K562 (cell line): ENCODE data around the gene INCENP. TPM values are rescaled to one million over a fixed set of nuclear protein-coding genes. Genes with fewer than 3 reads are reported as not detected.
A peak's percentile ranks its signal among the peaks of the same experiment; 100 is the strongest.

ENCODE experiments used
- ATAC-seq: fragments of 200-7000 bp; cut with Tn5 transposase; 3 replicates; pipeline ENCODE4 v1.9.1; 2020; ENCODE audit warnings: moderate library complexity
- BruUV-seq: library from RNA; stranded (reverse); fragments of 400-500 nt; replicated peaks from 2 replicates; lab custom pipeline; 2021; lab: Mats Ljungman, UMichigan
- CTCF ChIA-PET: fragments of 300-600 bp; formaldehyde crosslinking; extraction: SDS; loops from one replicate; lab custom pipeline; 2021; ENCODE audit warnings: low intra/inter-chr PET ratio; lab: Yijun Ruan, JAX
- POLR2A ChIA-PET: fragments of 300-600, 350-650 bp; sonication (Branson Sonifier 250); formaldehyde crosslinking; extraction: SDS; loops from one replicate; lab custom pipeline; 2021; ENCODE audit warnings: antibody characterized with exemption, inconsistent platforms; lab: Yijun Ruan, JAX
- DNase-seq, 4 experiments: peaks; one replicate each; pipeline versions ENCODE4 v3.0.0 to v3.0.0-alpha.2; 2011 to 2018; ENCODE audit warnings: low spot score in 3 of 4, mixed read lengths in 3 of 4; ENCODE audit errors: extremely low read depth in 1 of 4
- FAIRE-seq: peaks from 2 replicates; lab custom pipeline; 2011; peaks lifted over from hg19 to GRCh38; lab: Jason Lieb, UNC
- H2AFZ ChIP-seq: 2 replicates; pipeline ENCODE4 v1.6.0; 2011; ENCODE audit warnings: low read depth, low read length, control low read depth, inconsistent platforms
- H3K27ac ChIP-seq: fragments of 200-600 bp; 3 replicates; pipeline ENCODE4 v1.8.0; 2011; ENCODE audit warnings: low read depth, mild to moderate bottlenecking, control low read depth, inconsistent platforms, low read length, moderate library complexity, mixed read lengths; ENCODE audit errors: extremely low read depth
- H3K27me3 ChIP-seq, 2 experiments: fragments of 300-600 bp in 1 of 2; 2 replicates in 1 of 2; 3 replicates in 1 of 2; pipeline versions ENCODE4 v1.6.0 to v1.8.0; 2011; ENCODE audit warnings: inconsistent platforms in 2 of 2, low read length in 2 of 2, mild to moderate bottlenecking in 1 of 2, mixed read lengths in 1 of 2, moderate library complexity in 1 of 2; ENCODE audit not compliant: control insufficient read depth in 2 of 2, insufficient read depth in 2 of 2
- H3K36me3 ChIP-seq: fragments of 300-600 bp; 3 replicates; pipeline ENCODE4 v1.8.0; 2011; ENCODE audit warnings: mild to moderate bottlenecking, low read length, inconsistent platforms; ENCODE audit not compliant: control insufficient read depth, insufficient read depth
- H3K4me1 ChIP-seq, 2 experiments: fragments of 200-600 bp in 1 of 2; replicated peaks in 1 of 2; 2 replicates in 1 of 2; 3 replicates in 1 of 2; pipeline versions ENCODE4 v1.5.1 to v1.8.0; 2011; ENCODE audit warnings: inconsistent platforms in 2 of 2, low read length in 2 of 2, mild to moderate bottlenecking in 1 of 2, mixed read lengths in 1 of 2, moderate library complexity in 1 of 2; ENCODE audit not compliant: control insufficient read depth in 2 of 2, insufficient read depth in 2 of 2
- H3K4me2 ChIP-seq: 2 replicates; pipeline ENCODE4 v1.6.1; 2011; ENCODE audit warnings: low read length, control low read depth, inconsistent platforms, mixed read lengths; ENCODE audit not compliant: insufficient read depth
- H3K4me3 ChIP-seq: fragments of 200-600 bp; sonication (generic), shearing (Covaris generic); 2 replicates; pipeline ENCODE4 v1.5.1; 2016; ENCODE audit warnings: control low read depth, inconsistent platforms
- H3K79me2 ChIP-seq: fragments of 200-600 bp; 3 replicates; pipeline ENCODE4 v1.8.0; 2011; ENCODE audit warnings: low read length, inconsistent platforms; ENCODE audit not compliant: control insufficient read depth, insufficient read depth
- H3K9ac ChIP-seq, 2 experiments: 2 replicates each; pipeline versions ENCODE4 v1.6.0 to v1.6.1; 2011; ENCODE audit warnings: low read depth in 2 of 2, low read length in 2 of 2, control low read depth in 1 of 2, inconsistent platforms in 1 of 2, mild to moderate bottlenecking in 1 of 2, mixed read lengths in 1 of 2; ENCODE audit not compliant: insufficient read depth in 1 of 2
- H3K9me1 ChIP-seq: one replicate; pipeline ENCODE4 v1.6.0; 2011; ENCODE audit warnings: inconsistent platforms, mild to moderate bottlenecking, low read length, moderate library complexity; ENCODE audit not compliant: control insufficient read depth, insufficient read depth
- H3K9me3 ChIP-seq: replicated peaks from 2 replicates; pipeline ENCODE4 v1.5.1; 2011; ENCODE audit warnings: low read depth, low read length, inconsistent platforms; ENCODE audit not compliant: control insufficient read depth, insufficient read depth
- H4K20me1 ChIP-seq: replicated peaks from 2 replicates; pipeline ENCODE4 v1.6.1; 2011; ENCODE audit warnings: low read length, inconsistent platforms, mixed read lengths; ENCODE audit not compliant: control insufficient read depth, insufficient read depth
- ADNP ChIP-seq: fragments of 200-800 bp; sonication (Bioruptor generic); IDR thresholded peaks from 2 replicates; pipeline ENCODE4 v1.6.1; 2016; ENCODE audit warnings: missing genetic modification characterization, missing compliant biosample characterization
- CHCHD3 ChIP-seq: fragments of 250-450 bp; sonication (Bioruptor Pico); IDR thresholded peaks from 2 replicates; pipeline ENCODE4 v2.1.2; 2022; ENCODE audit warnings: mild to moderate bottlenecking
- CSDE1 ChIP-seq, 2 experiments: fragments of 450-650 bp; IDR thresholded peaks; 2 replicates each; pipeline ENCODE4 v1.6.1; 2016; ENCODE audit warnings: mild to moderate bottlenecking in 1 of 2
- KDM5B ChIP-seq: fragments of 200-600 bp; sonication (generic); IDR thresholded peaks from 2 replicates; pipeline ENCODE4 v1.6.1; 2012; ENCODE audit warnings: low read depth, mild to moderate bottlenecking, moderate library complexity, low read length, control low read depth, inconsistent platforms; ENCODE audit not compliant: insufficient replicate concordance
- NCOR1 ChIP-seq: fragments of 450-650 bp; IDR thresholded peaks from 2 replicates; pipeline ENCODE4 v1.6.1; 2016; ENCODE audit warnings: mild to moderate bottlenecking, moderate library complexity
- NR2C2 ChIP-seq, 2 experiments: fragments of 200-800 bp in 1 of 2; sonication (Bioruptor generic) in 1 of 2; sonication (generic) in 1 of 2; formaldehyde crosslinking in 1 of 2; IDR thresholded peaks; 2 replicates each; pipeline versions ENCODE4 v1.6.1 to v1.8.0; 2016 to 2022; ENCODE audit warnings: mild to moderate bottlenecking in 1 of 2, missing compliant biosample characterization in 1 of 2, missing genetic modification characterization in 1 of 2, missing genetic modification reagents in 1 of 2
- NRF1 ChIP-seq, 2 experiments: fragments of 450-650 bp; IDR thresholded peaks in 1 of 2; conservative IDR thresholded peaks in 1 of 2; 2 replicates each; pipeline ENCODE4 v1.6.1; 2014; ENCODE audit warnings: mild to moderate bottlenecking in 2 of 2
- POLR2AphosphoS2 ChIP-seq: IDR thresholded peaks from 2 replicates; pipeline ENCODE4 v1.6.1; 2012; ENCODE audit warnings: low read length, improper control_type of control experiment
- POLR2AphosphoS5 ChIP-seq: IDR thresholded peaks from 2 replicates; pipeline ENCODE4 v1.6.1; 2011; ENCODE audit warnings: mild to moderate bottlenecking, low read depth, low read length, moderate library complexity; ENCODE audit not compliant: control insufficient read depth, insufficient read depth
- RNF2 ChIP-seq: sonication (generic); IDR thresholded peaks from 2 replicates; pipeline ENCODE4 v1.6.1; 2016
- SMAD4 ChIP-seq: fragments of 250-450 bp; sonication (Bioruptor Pico); conservative IDR thresholded peaks from 2 replicates; pipeline ENCODE4 v1.8.0; 2021; ENCODE audit warnings: inconsistent platforms, mild to moderate bottlenecking, moderate library complexity
- SMARCE1 ChIP-seq: fragments of 450-650 bp; IDR thresholded peaks from 2 replicates; pipeline ENCODE4 v1.7.1; 2016; ENCODE audit warnings: mild to moderate bottlenecking
- TCF3 ChIP-seq: sonication (generic); formaldehyde crosslinking; IDR thresholded peaks from 2 replicates; pipeline ENCODE4 v1.4.0; 2020; ENCODE audit warnings: mild to moderate bottlenecking, missing genetic modification reagents
- ZFP1 ChIP-seq: fragments of 450-650 bp; formaldehyde crosslinking; IDR thresholded peaks from 2 replicates; pipeline ENCODE4 v1.4.0; 2020; ENCODE audit warnings: mild to moderate bottlenecking, mixed read lengths
- ZNF121 ChIP-seq: sonication (generic); formaldehyde crosslinking; conservative IDR thresholded peaks from 2 replicates; pipeline ENCODE4 v1.8.0; 2022; ENCODE audit warnings: missing genetic modification reagents
- ZNF263 ChIP-seq: sonication (generic); formaldehyde crosslinking; IDR thresholded peaks from 2 replicates; pipeline ENCODE4 v1.8.0; 2022; ENCODE audit warnings: mild to moderate bottlenecking, missing genetic modification reagents, borderline replicate concordance
- ZNF324 ChIP-seq: fragments of 250-450 bp; sonication (Bioruptor Pico); IDR thresholded peaks from 2 replicates; pipeline ENCODE4 v1.4.0; 2020; ENCODE audit warnings: mild to moderate bottlenecking
- WGBS: fragments of 100-300 bp; shearing (Covaris generic); methylation state at CpG from one replicate; pipeline ENCODE4 v1.1.6; 2016; ENCODE audit warnings: low coverage, mixed read lengths; ENCODE audit not compliant: insufficient coverage; ENCODE audit errors: missing lambda C conversion rate; 5-methylcytosine and 5-hydroxymethylcytosine counted together
- in situ Hi-C: fragments of 300-500 bp; cut with MboI; formaldehyde crosslinking; loops from 4 replicates; pipeline ENCODE4 v1.15.0; 2018; ENCODE audit warnings: inconsistent platforms, mixed read lengths
- intact Hi-C: fragments of 100-400 bp; cut with micrococcal nuclease; formaldehyde crosslinking; loops from 2 replicates; pipeline ENCODE4 v1.14.2; 2022
- polyA plus RNA-seq, 8 experiments: library from polyadenylated mRNA; depleted of rRNA in 4 of 8; stranded (reverse) in 5 of 8; unstranded in 3 of 8; fragments of >200 nt; fragmentation: Nextera tagmentation in 2 of 8; fragmentation: Illumina TruSeq in 1 of 8; extraction: Ambion mirVana in 2 of 8; extraction: Trizol in 1 of 8; gene quantifications; 2 replicates each; pipeline versions ENCODE4 v1.2.1 to v1.2.3, GENCODE V29; 2011 to 2014; ENCODE audit warnings: inconsistent platforms in 1 of 8, missing spikeins in 1 of 8
- total RNA-seq, 7 experiments: library from RNA; depleted of rRNA in 6 of 7; stranded (reverse); fragments of >200 nt in 6 of 7; fragmentation: Illumina TruSeq in 2 of 7; extraction: Trizol in 2 of 7; gene quantifications; 2 replicates each; pipeline versions ENCODE4 v1.2.1 to v1.2.3, GENCODE V29; 2011 to 2021; ENCODE audit warnings: low replicate concordance in 1 of 7

Gene INCENP
- total and polyA plus RNA-seq, 9 of the 15 experiments (the other 6 are each of a cell fraction or from before 2014, with no cell fraction given) = 1.1 to 97.9 (median 28.2) TPM

- TSS peak; percentile 47 for BruUV-seq
- H3K4me3 ChIP-seq = peak overlapping the region; percentile 17
- peak overlapping the region; percentile 92 for H2AFZ ChIP-seq
- H3K4me1 ChIP-seq = peaks cover 3 to 16% of the 10 kb centered on the region in 2 experiments; a peak in 4 of 5 replicates
- FAIRE-seq (no peak), DNase-seq (no peak), ATAC-seq (peak; percentile 58)
- H4K20me1 ChIP-seq = no peaks in the 10 kb centered on the region
- no peaks in the 10 kb centered on the region for H3K79me2 ChIP-seq
- peak overlapping the region; percentile 76 for H3K27ac ChIP-seq
- no peaks in the 10 kb centered on the region for H3K27me3 ChIP-seq
- H3K36me3 ChIP-seq = no peaks in the 10 kb centered on the region
- no peaks in the 10 kb centered on the region for H3K9me3 ChIP-seq
- in situ Hi-C loops = loop anchor here (5.0 kb wide), 2 partner anchors 208 to 303 kb away; no protein-coding TSS in a partner anchor
- intact Hi-C loops = loop anchor here (5.0 kb wide), 1 partner anchor 358 kb away; no protein-coding TSS in a partner anchor
- peak overlapping the region; percentile 68 to 69; a peak in 3 of 4 replicates for H3K9ac ChIP-seq
- H3K9me1 ChIP-seq = no peaks in the 10 kb centered on the region
- H3K4me2 ChIP-seq = peak overlapping the region; percentile 79
- ChIA-PET CTCF (interaction anchor here (5.4 kb wide), 1 partner anchor 207 kb away, joined by 51 read pairs; no protein-coding TSS in a partner anchor), POLR2A (interaction anchor here (0.6 to 8.0 kb wide), 6 partner anchors 23 to 155 kb away, joined by 3 to 110 read pairs (median 4); partner anchors contain the start of genes BEST1 and FTH1)
- WGBS = 32% methylated on average over 5 of the region's 5 CpGs
- TF ChIP-seq POLR2AphosphoS2 (no peak), ZFP1 (no peak), SMAD4 (no peak), ZNF121 (CRISPR knock-in tag) (no peak), CSDE1 (IDR thresholded peaks at IDR 0.05) (no peak), RNF2 (no peak), ZNF324 (CRISPR knock-in tag) (no peak), KDM5B (no peak), NRF1 (conservative IDR thresholded peaks at IDR 0.05 in 1 of 2, IDR thresholded peaks at IDR 0.05 in 1 of 2) (no peak), ADNP (tag) (peak; percentile 73), NR2C2 (CRISPR knock-in tag; IDR thresholded peaks at IDR 0.05) (no peak), NR2C2 (tag; IDR thresholded peaks at IDR 0.05) (peak; percentile 64; the same call in 1 of the 2 replicates), NCOR1 (no peak), SMARCE1 (no peak), ZNF263 (CRISPR knock-in tag) (no peak), TCF3 (CRISPR knock-in tag) (no peak), POLR2AphosphoS5 (no peak), CHCHD3 (CRISPR knock-in tag) (no peak)
Measured at GRCh38 chr11:62105667-62106191, 18.1 kb upstream of the INCENP start.
